Measurements from ENCODE around the gene CZIB. TPM values are rescaled to one million over a fixed set of nuclear protein-coding genes. Genes with fewer than 3 reads are reported as not detected.

Gene CZIB
- total RNA-seq = 55.7 and 74.3 TPM in 2 replicates

DNA sequence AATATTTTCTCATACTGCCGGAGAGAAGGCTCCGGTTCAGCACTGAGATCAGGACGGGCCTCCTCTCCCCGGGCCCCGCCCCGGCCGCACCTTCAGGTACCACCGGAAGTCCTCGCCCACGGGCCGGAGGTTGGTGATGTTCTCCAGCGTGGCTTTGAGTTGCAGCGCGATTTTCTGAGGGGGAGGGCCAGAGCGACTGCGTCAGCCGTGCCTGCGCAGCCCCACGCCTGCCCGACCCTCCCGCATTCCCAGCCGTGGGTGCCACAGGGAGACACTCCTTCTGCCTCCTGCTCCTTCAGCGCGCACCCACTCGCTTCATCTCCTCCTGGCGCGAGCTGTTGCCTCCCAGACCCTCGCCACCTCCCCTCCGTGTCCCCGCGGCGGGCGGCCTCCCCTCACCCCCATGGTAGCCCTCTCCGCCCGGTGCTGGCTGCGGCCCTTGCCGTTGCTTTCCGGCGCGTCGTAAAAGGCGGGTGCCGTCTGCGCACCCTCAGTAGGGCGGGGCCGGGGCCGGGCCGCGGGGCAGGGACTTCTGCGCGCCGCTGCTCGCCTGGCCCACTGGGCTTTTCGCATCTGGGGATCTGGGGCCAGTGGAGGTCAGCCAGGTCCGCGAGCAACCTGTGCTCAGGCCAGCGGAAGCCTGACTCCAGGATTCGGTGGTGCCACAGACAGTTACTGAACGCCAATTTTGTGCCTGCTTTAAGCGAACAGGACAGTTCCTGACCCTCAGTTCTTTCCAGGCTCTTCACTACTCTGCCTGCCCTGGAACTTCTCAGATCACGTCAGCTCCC is at the start of gene CZIB:
Gene CZIB (minus strand): TSS at position 464 of the 791 bp plus-strand sequence. CDS start 59 bp downstream, at position 405.

DNA sequence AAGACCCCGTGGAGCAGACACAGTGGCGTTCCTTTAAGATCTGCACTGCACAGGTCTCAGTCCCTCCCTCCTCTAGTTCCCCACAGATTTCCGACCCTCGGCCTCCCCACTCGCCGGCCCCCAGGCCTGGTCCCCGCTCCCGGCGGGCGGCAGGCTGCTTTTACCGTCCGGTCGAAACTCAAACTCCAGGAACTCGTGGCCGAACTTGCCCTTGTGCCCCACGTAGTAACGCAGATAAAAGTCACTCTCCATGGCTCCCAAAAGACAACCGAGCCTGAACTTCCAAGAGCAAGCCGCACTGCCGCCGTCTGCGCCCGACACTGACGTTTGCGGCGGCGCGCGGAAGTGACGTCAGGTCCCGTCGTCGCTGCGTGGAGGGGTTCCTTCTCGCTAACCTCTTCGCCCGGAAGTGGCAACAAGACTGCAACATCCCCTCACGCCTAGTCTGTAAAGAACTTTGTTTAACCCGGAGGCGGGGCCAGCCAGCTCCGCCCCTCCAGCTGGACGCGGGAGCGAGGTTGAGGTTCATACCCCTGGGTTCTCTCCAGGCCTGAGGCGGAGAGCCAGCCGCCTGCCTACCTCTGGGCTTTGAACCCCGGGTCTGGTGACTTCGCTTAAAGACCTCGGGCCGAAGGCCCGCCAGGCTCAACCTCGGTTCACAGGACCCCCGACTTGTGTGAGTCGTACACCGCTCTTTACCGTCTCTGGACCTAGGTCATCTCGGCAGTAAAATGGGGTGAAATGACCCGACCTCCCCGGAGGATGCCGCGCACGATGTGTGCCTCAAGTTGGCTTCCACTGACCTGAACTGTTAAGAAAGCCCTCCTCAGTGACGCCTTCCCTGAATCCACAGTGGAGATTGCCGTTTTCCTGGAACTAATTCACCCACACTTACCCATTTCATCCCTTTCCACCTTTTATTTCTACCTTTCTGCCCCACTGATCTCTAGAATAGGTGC is 18.0 kb upstream of the CZIB start, which contains the start of gene MAGOH:
Gene MAGOH (minus strand): TSS at position 322 of the 959 bp plus-strand sequence. CDS start 70 bp downstream, at position 252.

DNA sequence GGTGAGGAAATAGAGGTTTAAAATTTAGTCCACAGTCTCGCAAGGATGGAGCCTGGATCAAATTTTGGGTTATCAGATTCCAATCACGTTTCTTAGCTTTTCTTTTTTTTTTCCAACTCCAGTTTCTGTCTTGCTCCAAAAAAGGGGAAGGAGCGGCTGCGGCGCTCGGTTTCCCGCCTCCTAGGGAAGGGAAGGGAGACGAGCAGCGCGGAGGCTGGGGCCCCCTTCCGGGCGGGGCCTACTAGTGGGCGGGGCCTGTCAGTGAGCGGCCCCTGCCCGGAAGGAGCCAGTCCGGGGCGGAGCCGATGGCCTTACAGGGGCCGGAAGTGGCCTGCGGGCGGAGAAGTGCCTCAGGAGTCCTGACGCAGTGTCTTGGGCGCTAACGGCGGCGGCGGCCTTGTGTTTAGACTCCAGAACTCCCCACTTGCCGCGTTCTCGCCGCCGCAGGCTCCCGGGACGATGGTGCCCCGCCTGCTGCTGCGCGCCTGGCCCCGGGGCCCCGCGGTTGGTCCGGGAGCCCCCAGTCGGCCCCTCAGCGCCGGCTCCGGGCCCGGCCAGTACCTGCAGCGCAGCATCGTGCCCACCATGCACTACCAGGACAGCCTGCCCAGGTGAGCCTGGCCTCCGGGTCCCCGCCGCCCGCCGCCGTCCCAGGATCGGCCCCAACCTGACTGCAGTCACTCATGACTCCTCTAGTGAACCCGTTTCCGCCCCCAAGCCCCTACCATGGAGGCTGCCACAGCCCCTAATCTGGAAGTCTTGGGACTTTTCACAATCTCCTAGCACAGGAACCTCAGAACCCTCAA is 23.7 kb downstream of the CZIB start, which contains the start of gene CPT2:
Gene CPT2 (plus strand): TSS at position 340 of the 806 bp plus-strand sequence. CDS start 120 bp downstream, at position 460.

Other genes starting within 250 kb of the CZIB start
- 34.8 and 87.5 TPM in 2 replicates for gene PODN, start 158.4 kb downstream of the CZIB start, total RNA-seq
- 0.73 and 1.2 TPM in 2 replicates for gene SLC1A7, start 78.0 kb downstream of the CZIB start, total RNA-seq
- 18.9 and 25.1 TPM in 2 replicates for gene CPT2, start 23.8 kb downstream of the CZIB start, total RNA-seq
- gene MAGOH, start 17.9 kb upstream of the CZIB start, total RNA-seq = 13.6 and 32.4 TPM in 2 replicates
- 3.3 and 16.3 TPM in 2 replicates for gene LRP8, start 107.4 kb upstream of the CZIB start, total RNA-seq
- not detected in 2 replicates for gene DMRTB1, start 238.8 kb upstream of the CZIB start, total RNA-seq

Data from smooth muscle cell of trachea (primary cell).